Activated naive CD4-positive, alpha-beta T cell treated with anti-CD3 and anti-CD28 coated beads, Interleukin-2, amount 50 U/mL, for 24 hours (primary cell): ENCODE data around the gene BANF2.
"Not testable (repeated sequence)": the region's sequence is repeated elsewhere in the genome, so short reads cannot be mapped to it uniquely, and the experiment has no call there.

Experiments used
- H3K27ac Mint-ChIP-seq: one replicate; pipeline ENCODE4 v1.8.0; 2021; ENCODE audit warnings: mild to moderate bottlenecking, mixed read lengths
- H3K27me3 Mint-ChIP-seq: one replicate; pipeline ENCODE4 v1.8.0; 2021; ENCODE audit warnings: mixed read lengths
- H3K36me3 Mint-ChIP-seq: one replicate; pipeline ENCODE4 v1.8.0; 2021; ENCODE audit warnings: mixed read lengths
- H3K4me1 Mint-ChIP-seq: one replicate; pipeline ENCODE4 v1.8.0; 2021; ENCODE audit warnings: mixed read lengths
- H3K4me3 Mint-ChIP-seq: one replicate; pipeline ENCODE4 v1.8.0; 2021; ENCODE audit warnings: mild to moderate bottlenecking, mixed read lengths
- H3K9me3 Mint-ChIP-seq: one replicate; pipeline ENCODE4 v1.8.0; 2021; ENCODE audit warnings: mixed read lengths

BANF2 gene

GRCh38 chr20:17767624-17768023 is 67.9 kb downstream of the BANF2 start:
- Mint-ChIP-seq H3K4me1 (no peaks in the 10 kb centered on the region), H3K4me3 (no peak overlapping the region), H3K27ac (no peak overlapping the region), H3K36me3 (no peaks in the 10 kb centered on the region), H3K9me3 (no peaks in the 10 kb centered on the region), H3K27me3 (peaks cover 6% of the 10 kb centered on the region)

- no peaks in the 10 kb centered on the region for H3K4me1 Mint-ChIP-seq
- H3K27me3 Mint-ChIP-seq: peaks cover 6% of the 10 kb centered on the region
- H3K9me3 Mint-ChIP-seq: no peaks in the 10 kb centered on the region
- no peak overlapping the region for H3K27ac Mint-ChIP-seq
- no peak overlapping the region for H3K4me3 Mint-ChIP-seq
- H3K36me3 Mint-ChIP-seq: no peaks in the 10 kb centered on the region
Observed at GRCh38 chr20:17768271-17768670, 68.5 kb downstream of the BANF2 start.

GRCh38 chr20:17769716-17770115 is 70.0 kb downstream of the BANF2 start:
- not testable (repeated sequence) for H3K36me3 Mint-ChIP-seq, H3K27ac Mint-ChIP-seq, H3K4me1 Mint-ChIP-seq, H3K27me3 Mint-ChIP-seq, H3K9me3 Mint-ChIP-seq, H3K4me3 Mint-ChIP-seq

GRCh38 chr20:17771206-17772004 is 71.6 kb downstream of the BANF2 start:
- Mint-ChIP-seq H3K4me1 (no peaks in the 10 kb centered on the region), H3K9me3 (no peaks in the 10 kb centered on the region), H3K27ac (no peak overlapping the region), H3K4me3 (no peak overlapping the region), H3K36me3 (no peaks in the 10 kb centered on the region), H3K27me3 (peaks cover 3% of the 10 kb centered on the region)

GRCh38 chr20:17772005-17772343 is 72.2 kb downstream of the BANF2 start:
- no peaks in the 10 kb centered on the region for H3K36me3 Mint-ChIP-seq
- H3K27ac Mint-ChIP-seq: peak overlapping the region; percentile 10
- H3K9me3 Mint-ChIP-seq: no peaks in the 10 kb centered on the region
- H3K4me1 Mint-ChIP-seq: no peaks in the 10 kb centered on the region
- H3K27me3 Mint-ChIP-seq: peaks cover 3% of the 10 kb centered on the region
- no peak overlapping the region for H3K4me3 Mint-ChIP-seq

GRCh38 chr20:17773619-17774018 is 73.9 kb downstream of the BANF2 start:
- Mint-ChIP-seq H3K4me1 (no peaks in the 10 kb centered on the region), H3K27me3 (no peaks in the 10 kb centered on the region), H3K36me3 (no peaks in the 10 kb centered on the region), H3K9me3 (peaks cover 4% of the 10 kb centered on the region), H3K27ac (no peak overlapping the region), H3K4me3 (no peak overlapping the region)

GRCh38 chr20:17775600-17775999 is 75.8 kb downstream of the BANF2 start:
- H3K4me1 Mint-ChIP-seq: no peaks in the 10 kb centered on the region
- no peaks in the 10 kb centered on the region for H3K36me3 Mint-ChIP-seq
- H3K27ac Mint-ChIP-seq: no peak overlapping the region
- H3K4me3 Mint-ChIP-seq: no peak overlapping the region
- H3K9me3 Mint-ChIP-seq: peaks cover 4% of the 10 kb centered on the region
- no peaks in the 10 kb centered on the region for H3K27me3 Mint-ChIP-seq

GRCh38 chr20:17776551-17776950 is 76.8 kb downstream of the BANF2 start:
- H3K4me1 Mint-ChIP-seq: no peaks in the 10 kb centered on the region
- H3K4me3 Mint-ChIP-seq: no peak overlapping the region
- H3K27me3 Mint-ChIP-seq: no peaks in the 10 kb centered on the region
- H3K27ac Mint-ChIP-seq: no peak overlapping the region
- no peaks in the 10 kb centered on the region for H3K36me3 Mint-ChIP-seq
- H3K9me3 Mint-ChIP-seq: peaks cover 4% of the 10 kb centered on the region

- H3K4me1 Mint-ChIP-seq, H3K4me3 Mint-ChIP-seq, H3K27me3 Mint-ChIP-seq, H3K36me3 Mint-ChIP-seq, H3K9me3 Mint-ChIP-seq, H3K27ac Mint-ChIP-seq: not testable (repeated sequence)
Observed at GRCh38 chr20:17779011-17779410, 79.2 kb downstream of the BANF2 start.

GRCh38 chr20:17782768-17783167 is 83.0 kb downstream of the BANF2 start:
- no peaks in the 10 kb centered on the region for H3K36me3 Mint-ChIP-seq
- H3K4me1 Mint-ChIP-seq: no peaks in the 10 kb centered on the region
- no peak overlapping the region for H3K4me3 Mint-ChIP-seq
- H3K9me3 Mint-ChIP-seq: peaks cover 4% of the 10 kb centered on the region
- H3K27ac Mint-ChIP-seq: no peak overlapping the region
- no peaks in the 10 kb centered on the region for H3K27me3 Mint-ChIP-seq

- H3K4me1 Mint-ChIP-seq: no peaks in the 10 kb centered on the region
- H3K9me3 Mint-ChIP-seq: no peaks in the 10 kb centered on the region
- H3K4me3 Mint-ChIP-seq: no peak overlapping the region
- no peaks in the 10 kb centered on the region for H3K36me3 Mint-ChIP-seq
- no peaks in the 10 kb centered on the region for H3K27me3 Mint-ChIP-seq
- H3K27ac Mint-ChIP-seq: no peak overlapping the region
Observed at GRCh38 chr20:17783671-17784070, 83.9 kb downstream of the BANF2 start.

GRCh38 chr20:17785007-17785406 is 85.2 kb downstream of the BANF2 start:
- H3K4me1 Mint-ChIP-seq: no peaks in the 10 kb centered on the region
- no peak overlapping the region for H3K27ac Mint-ChIP-seq
- no peaks in the 10 kb centered on the region for H3K27me3 Mint-ChIP-seq
- H3K4me3 Mint-ChIP-seq: no peak overlapping the region
- no peaks in the 10 kb centered on the region for H3K36me3 Mint-ChIP-seq
- H3K9me3 Mint-ChIP-seq: no peaks in the 10 kb centered on the region
